HepG2 (cell line): ENCODE data around the gene ABCC3. TPM values are rescaled to one million over a fixed set of nuclear protein-coding genes. Genes with fewer than 3 reads are reported as not detected.

Experiments
- ATF3 ChIP-seq: sonication (generic); formaldehyde crosslinking; IDR thresholded peaks from 2 replicates; pipeline ENCODE4 v1.4.0; 2020; ENCODE audit warnings: missing genetic modification reagents
- CAMTA2 ChIP-seq: sonication (generic); formaldehyde crosslinking; IDR thresholded peaks from 2 replicates; pipeline ENCODE4 v1.4.0; 2020; ENCODE audit warnings: mild to moderate bottlenecking, missing genetic modification reagents, borderline replicate concordance
- DRAP1 ChIP-seq: IDR thresholded peaks from 2 replicates; pipeline ENCODE4 v1.6.1; 2016; ENCODE audit warnings: missing genetic modification reagents, missing compliant biosample characterization
- GTF3A ChIP-seq: sonication (generic); formaldehyde crosslinking; conservative IDR thresholded peaks from 2 replicates; pipeline ENCODE4 v1.4.0; 2020; ENCODE audit warnings: mild to moderate bottlenecking, missing genetic modification reagents
- HNRNPK ChIP-seq: fragments of 200-400 bp; formaldehyde crosslinking; IDR thresholded peaks from 2 replicates; pipeline ENCODE4 v1.6.1; 2018; ENCODE audit warnings: low read length, low read depth, moderate library complexity, mild to moderate bottlenecking; ENCODE audit not compliant: poor library complexity, severe bottlenecking
- NBN ChIP-seq: fragments of 450-650 bp; conservative IDR thresholded peaks from 2 replicates; pipeline ENCODE4 v1.6.1; 2017
- RBFOX2 ChIP-seq: fragments of 200-400 bp; formaldehyde crosslinking; IDR thresholded peaks from 2 replicates; pipeline ENCODE4 v1.6.1; 2017; ENCODE audit warnings: low read depth, mild to moderate bottlenecking, low read length
- RBM22 ChIP-seq: fragments of 200-400 bp; formaldehyde crosslinking; optimal IDR thresholded peaks from 2 replicates; pipeline ENCODE3; 2017; ENCODE audit warnings: mild to moderate bottlenecking, low read length, moderate library complexity
- SPEN ChIP-seq: sonication (generic); formaldehyde crosslinking; IDR thresholded peaks from 2 replicates; pipeline ENCODE4 v1.5.1; 2020; ENCODE audit warnings: low read depth, mild to moderate bottlenecking, missing genetic modification reagents
- TGIF2 ChIP-seq: IDR thresholded peaks from 2 replicates; pipeline ENCODE4 v1.6.1; 2016; ENCODE audit warnings: control low read depth, missing compliant biosample characterization
- ZBTB4 ChIP-seq: sonication (generic); formaldehyde crosslinking; IDR thresholded peaks from 2 replicates; pipeline ENCODE4 v1.4.0; 2020; ENCODE audit warnings: missing genetic modification reagents, mild to moderate bottlenecking, borderline replicate concordance
- ZNF292 ChIP-seq: sonication (generic); formaldehyde crosslinking; IDR thresholded peaks from 2 replicates; pipeline ENCODE4 v1.8.1; 2022; ENCODE audit warnings: mild to moderate bottlenecking, low read depth, missing genetic modification reagents, borderline replicate concordance
- ZNF570 ChIP-seq: sonication (generic); formaldehyde crosslinking; IDR thresholded peaks from 2 replicates; pipeline ENCODE4 v1.4.0; 2020; ENCODE audit warnings: mild to moderate bottlenecking, missing genetic modification reagents, borderline replicate concordance
- ZNF629 ChIP-seq: sonication (generic); formaldehyde crosslinking; conservative IDR thresholded peaks from 2 replicates; pipeline ENCODE4 v1.5.0; 2020; ENCODE audit warnings: missing genetic modification reagents
- polyA plus RNA-seq, 8 experiments: library from polyadenylated mRNA; depleted of rRNA in 3 of 8; stranded (reverse) in 7 of 8; unstranded in 1 of 8; fragments of >200 nt; fragmentation: Illumina TruSeq in 4 of 8; extraction: Trizol in 4 of 8; gene quantifications; 2 replicates each; pipeline versions ENCODE4 v1.2.1 to v1.2.3, GENCODE V29; 2011 to 2016; ENCODE audit warnings: low read depth in 4 of 8, missing spikeins in 1 of 8, mixed read lengths in 1 of 8; ENCODE audit not compliant: insufficient read depth in 1 of 8
- total RNA-seq, 5 experiments: library from RNA; depleted of rRNA; stranded (reverse); fragments of >200 nt; fragmentation: Illumina TruSeq; extraction: Trizol; gene quantifications; 2 replicates each; pipeline ENCODE4 v1.2.3, GENCODE V29; 2016; ENCODE audit warnings: low read depth in 1 of 5

Gene ABCC3
- total and polyA plus RNA-seq, 2 of the 13 experiments (the other 11 are each of a cell fraction or from before 2014, with no cell fraction given), result 25.2 to 50.7 TPM

GRCh38 chr17:50642071-50642721 is 7.5 kb downstream of the ABCC3 start (continued):
- no peak for TF ChIP-seq SPEN
- no peak for TF ChIP-seq TGIF2 (CRISPR knock-in tag)
- TF ChIP-seq ZBTB4 (CRISPR knock-in tag), result peak; percentile 68; the same call in 1 of the 2 replicates
- TF ChIP-seq CAMTA2 (CRISPR knock-in tag), result no peak
- TF ChIP-seq ATF3 (CRISPR knock-in tag), result 0 out of 2 replicates have a peak, but pooled peaks have one; percentile 12
- no peak for TF ChIP-seq DRAP1 (CRISPR knock-in tag)
- no peak for TF ChIP-seq GTF3A
- TF ChIP-seq ZNF292, result no peak
- TF ChIP-seq NBN, result no peak
- TF ChIP-seq ZNF570, result no peak
- TF ChIP-seq RBFOX2, result no peak
- peak; percentile 97 for TF ChIP-seq ZNF629 (CRISPR knock-in tag)
- TF ChIP-seq HNRNPK, result no peak
- TF ChIP-seq RBM22, result peak; percentile 33
